OCI-LY7 (cell line): ENCODE measurements around the gene CLEC16A. TPM values are rescaled to one million over a fixed set of nuclear protein-coding genes. Genes with fewer than 3 reads are reported as not detected.
"Not testable (repeated sequence)": the region's sequence is repeated elsewhere in the genome, so short reads cannot be mapped to it uniquely, and the experiment has no call there.

ENCODE experiments used
- BruUV-seq: library from RNA; stranded (reverse); fragments of 400-500 nt; replicated peaks from 2 replicates; lab custom pipeline; 2021; lab: Mats Ljungman, UMichigan
- CTCF ChIA-PET: fragments of 300-600 bp; sonication (Branson Sonifier 250); formaldehyde crosslinking; loops from one replicate; lab custom pipeline; 2022; ENCODE audit warnings: antibody characterized with exemption; ENCODE audit not compliant: unreplicated experiment; lab: Charles Lee
- POLR2A ChIA-PET: fragments of 300-600 bp; sonication (Branson Sonifier 250); formaldehyde crosslinking; loops from one replicate; lab custom pipeline; 2022; ENCODE audit warnings: antibody characterized with exemption; lab: Charles Lee
- DNase-seq: peaks from one replicate; pipeline ENCODE4 v3.0.0-alpha.2; 2015; ENCODE audit warnings: low spot score
- H2AFZ ChIP-seq: fragments of 200-600 bp; sonication (generic), shearing (Covaris generic); 2 replicates; pipeline ENCODE4 v1.6.1; 2014; ENCODE audit warnings: mild to moderate bottlenecking, antibody characterized with exemption, low read length, moderate library complexity
- H3K27ac ChIP-seq: fragments of 200-600 bp; sonication (generic); 2 replicates; pipeline ENCODE4 v1.5.1; 2014; ENCODE audit warnings: mixed run types, low read depth, mild to moderate bottlenecking, moderate library complexity, low read length, inconsistent platforms; ENCODE audit not compliant: poor library complexity, severe bottlenecking
- H3K36me3 ChIP-seq: fragments of 200-600 bp; sonication (generic); 2 replicates; pipeline ENCODE4 v1.6.1; 2014; ENCODE audit warnings: mild to moderate bottlenecking, antibody characterized with exemption, low read length, moderate library complexity, mixed read lengths; ENCODE audit not compliant: insufficient read depth
- H3K4me1 ChIP-seq: fragments of 200-600 bp; sonication (generic); 2 replicates; pipeline ENCODE4 v1.5.1; 2014; ENCODE audit warnings: mild to moderate bottlenecking, low read length; ENCODE audit not compliant: insufficient read depth, poor library complexity, severe bottlenecking
- H3K4me2 ChIP-seq: fragments of 200-600 bp; sonication (generic); 2 replicates; pipeline ENCODE4 v1.6.1; 2014; ENCODE audit warnings: mild to moderate bottlenecking, low read length
- H3K4me3 ChIP-seq: fragments of 200-600 bp; sonication (generic); 2 replicates; pipeline ENCODE4 v1.5.1; 2014; ENCODE audit warnings: mild to moderate bottlenecking, low read depth, low read length; ENCODE audit not compliant: poor library complexity, severe bottlenecking
- H3K79me2 ChIP-seq: fragments of 200-600 bp; sonication (generic); 2 replicates; pipeline ENCODE4 v1.6.1; 2016; ENCODE audit warnings: low read depth, mild to moderate bottlenecking, low read length, moderate library complexity, mixed read lengths; ENCODE audit not compliant: insufficient read depth
- H3K9me2 ChIP-seq: fragments of 200-600 bp; sonication (generic); 2 replicates; pipeline ENCODE4 v1.6.1; 2016; ENCODE audit warnings: mild to moderate bottlenecking, low read length, mixed read lengths; ENCODE audit not compliant: insufficient read depth
- H3K9me3 ChIP-seq: fragments of 200-600 bp; sonication (generic); 2 replicates; pipeline ENCODE4 v1.6.1; 2014; ENCODE audit warnings: mild to moderate bottlenecking, mixed run types, low read length, mixed read lengths
- H4K20me1 ChIP-seq: fragments of 200-600 bp; sonication (generic); 2 replicates; pipeline ENCODE4 v1.6.1; 2014; ENCODE audit warnings: mild to moderate bottlenecking, antibody characterized with exemption, low read length, moderate library complexity, mixed read lengths; ENCODE audit not compliant: insufficient read depth
- CTCF ChIP-seq: fragments of 200-600 bp; sonication (generic); conservative IDR thresholded peaks from 2 replicates; pipeline ENCODE4 v1.5.1; 2014; ENCODE audit warnings: mild to moderate bottlenecking, antibody characterized with exemption, low read length, moderate library complexity, mixed read lengths
- EZH2phosphoT487 ChIP-seq: fragments of 200-600 bp; sonication (generic); IDR thresholded peaks from 2 replicates; pipeline ENCODE4 v1.6.1; 2018; ENCODE audit warnings: low read depth, borderline replicate concordance, mild to moderate bottlenecking, mixed run types, antibody characterized with exemption, low read length, moderate library complexity, mixed read lengths
- intact Hi-C: fragments of 100-400 bp; cut with micrococcal nuclease; formaldehyde crosslinking; loops from one replicate; pipeline ENCODE4 v1.10.0; 2022; ENCODE audit not compliant: unreplicated experiment
- total RNA-seq, 2 experiments: library from RNA; depleted of rRNA in 1 of 2; stranded (reverse); fragments of >200 nt in 1 of 2; shearing (Covaris generic) in 1 of 2; gene quantifications; 2 replicates each; pipeline ENCODE4 v1.2.3, GENCODE V29; 2014 to 2022

The CLEC16A gene
- total RNA-seq, 2 experiments from 2014 or later = 26.2 to 50.9 TPM

- no peak overlapping the region for H3K4me3 ChIP-seq
- ChIA-PET CTCF (interaction anchor here (0.8 kb wide), 1 partner anchor 15 kb away, joined by 3 read pairs; no protein-coding TSS in a partner anchor), POLR2A (no interaction called here)
- BruUV-seq = no TSS peak
- H3K9me2 ChIP-seq = no peaks in the 10 kb centered on the region
- peak; percentile 30 for DNase-seq
- peaks cover 76% of the 10 kb centered on the region for H3K36me3 ChIP-seq
- peaks cover 17% of the 10 kb centered on the region for H3K4me1 ChIP-seq
- intact Hi-C loops = no loop called here
- H3K9me3 ChIP-seq = no peaks in the 10 kb centered on the region
- no peaks in the 10 kb centered on the region for H4K20me1 ChIP-seq
- TF ChIP-seq CTCF (no peak), EZH2phosphoT487 (no peak)
- no peak overlapping the region for H3K4me2 ChIP-seq
- no peaks in the 10 kb centered on the region for H3K79me2 ChIP-seq
- no peak overlapping the region for H2AFZ ChIP-seq
- H3K27ac ChIP-seq = no peak overlapping the region
Observed at GRCh38 chr16:10965440-10966061, 21.2 kb downstream of the CLEC16A start.

GRCh38 chr16:10966129-10966528 is 21.8 kb downstream of the CLEC16A start:
- CTCF ChIA-PET = no interaction called here
- intact Hi-C loops = no loop called here
- no peaks in the 10 kb centered on the region for H3K79me2 ChIP-seq
- no peak overlapping the region for H2AFZ ChIP-seq
- no TSS peak for BruUV-seq
- peaks cover 78% of the 10 kb centered on the region for H3K36me3 ChIP-seq
- POLR2A ChIA-PET = no interaction called here
- no peaks in the 10 kb centered on the region for H3K9me3 ChIP-seq
- no peaks in the 10 kb centered on the region for H4K20me1 ChIP-seq
- H3K27ac ChIP-seq = no peak overlapping the region
- no peak overlapping the region for H3K4me2 ChIP-seq
- H3K9me2 ChIP-seq = no peaks in the 10 kb centered on the region
- H3K4me3 ChIP-seq = no peak overlapping the region
- H3K4me1 ChIP-seq = peaks cover 17% of the 10 kb centered on the region
- DNase-seq = no peak
- TF ChIP-seq EZH2phosphoT487 = no peak
- TF ChIP-seq CTCF = no peak

GRCh38 chr16:10966559-10966958 is 22.2 kb downstream of the CLEC16A start:
- POLR2A ChIA-PET = not testable (repeated sequence)

More at GRCh38 chr16:10966559-10966958, 22.2 kb downstream of the CLEC16A start:
- CTCF ChIA-PET, H3K9me3 ChIP-seq, H3K4me2 ChIP-seq, BruUV-seq, H3K27ac ChIP-seq, H4K20me1 ChIP-seq, H3K4me3 ChIP-seq, H3K9me2 ChIP-seq, intact Hi-C loops, DNase-seq, H3K79me2 ChIP-seq, H2AFZ ChIP-seq: not testable (repeated sequence)
- Histone ChIP-seq H3K4me1 (peaks cover 17% of the 10 kb centered on the region), H3K36me3 (peaks cover 78% of the 10 kb centered on the region)
